HepG2 (cell line): ENCODE measurements around the gene RNFT2. TPM values are rescaled to one million over a fixed set of nuclear protein-coding genes. Genes with fewer than 3 reads are reported as not detected.

Source experiments
- ATAD3A ChIP-seq: sonication (generic); formaldehyde crosslinking; IDR thresholded peaks from 2 replicates; pipeline ENCODE4 v1.4.0; 2020; ENCODE audit warnings: missing genetic modification reagents
- CREB1 ChIP-seq, 2 experiments: fragments of 450-650 bp in 1 of 2; IDR thresholded peaks; 2 replicates each; pipeline ENCODE4 v1.6.1; 2016 to 2017; ENCODE audit warnings: control low read depth in 1 of 2, mild to moderate bottlenecking in 1 of 2, missing compliant biosample characterization in 1 of 2, missing genetic modification characterization in 1 of 2
- DR1 ChIP-seq: sonication (generic); formaldehyde crosslinking; IDR thresholded peaks from 2 replicates; pipeline ENCODE4 v1.8.0; 2021; ENCODE audit warnings: mild to moderate bottlenecking, missing genetic modification reagents, inconsistent platforms
- ELF4 ChIP-seq: sonication (generic); formaldehyde crosslinking; IDR thresholded peaks from 2 replicates; pipeline ENCODE4 v1.5.0; 2020; ENCODE audit warnings: missing genetic modification reagents, mild to moderate bottlenecking, moderate library complexity, borderline replicate concordance
- ETS1 ChIP-seq: sonication (generic); formaldehyde crosslinking; IDR thresholded peaks from 2 replicates; pipeline ENCODE4 v1.4.0; 2020; ENCODE audit warnings: missing genetic modification reagents
- HNF4G ChIP-seq, 2 experiments: sonication (generic) in 1 of 2; formaldehyde crosslinking in 1 of 2; IDR thresholded peaks; 2 replicates each; pipeline versions ENCODE4 v1.4.0 to v1.6.1; 2011 to 2020; ENCODE audit warnings: borderline replicate concordance in 2 of 2, low read depth in 2 of 2, mild to moderate bottlenecking in 2 of 2, low read length in 1 of 2, missing genetic modification reagents in 1 of 2, moderate library complexity in 1 of 2
- KDM3A ChIP-seq: IDR thresholded peaks from 2 replicates; pipeline ENCODE4 v1.6.1; 2018; ENCODE audit warnings: low read depth, missing compliant biosample characterization
- KDM5B ChIP-seq: sonication (generic); formaldehyde crosslinking; IDR thresholded peaks from 2 replicates; pipeline ENCODE4 v1.4.0; 2020; ENCODE audit warnings: missing genetic modification reagents, mild to moderate bottlenecking, borderline replicate concordance
- KDM6A ChIP-seq: IDR thresholded peaks from 2 replicates; pipeline ENCODE4 v1.6.1; 2016; ENCODE audit warnings: low read depth
- MED13 ChIP-seq: sonication (generic); formaldehyde crosslinking; IDR thresholded peaks from 2 replicates; pipeline ENCODE4 v1.5.0; 2020; ENCODE audit warnings: missing genetic modification reagents
- NFATC3 ChIP-seq: sonication (generic); formaldehyde crosslinking; IDR thresholded peaks from 2 replicates; pipeline ENCODE4 v1.5.1; 2020; ENCODE audit warnings: mild to moderate bottlenecking, missing genetic modification reagents
- NFKB2 ChIP-seq: sonication (generic); formaldehyde crosslinking; IDR thresholded peaks from 2 replicates; pipeline ENCODE4 v1.4.0; 2020; ENCODE audit warnings: missing genetic modification reagents, borderline replicate concordance
- NFRKB ChIP-seq: fragments of 450-650 bp; IDR thresholded peaks from 2 replicates; pipeline ENCODE4 v1.6.1; 2017
- RFXAP ChIP-seq: sonication (generic); formaldehyde crosslinking; IDR thresholded peaks from 2 replicates; pipeline ENCODE4 v1.4.0; 2020; ENCODE audit warnings: missing genetic modification reagents, borderline replicate concordance
- RNF2 ChIP-seq: fragments of 450-650 bp; conservative IDR thresholded peaks from 2 replicates; pipeline ENCODE4 v1.6.1; 2016; ENCODE audit warnings: low read depth
- U2AF1 ChIP-seq: fragments of 200-400 bp; formaldehyde crosslinking; optimal IDR thresholded peaks from 2 replicates; pipeline ENCODE3; 2017; ENCODE audit warnings: mild to moderate bottlenecking, low read depth, low read length
- ZFX ChIP-seq: sonication (generic); formaldehyde crosslinking; IDR thresholded peaks from 2 replicates; pipeline ENCODE4 v1.4.0; 2020; ENCODE audit warnings: mild to moderate bottlenecking, low read depth, missing genetic modification reagents, moderate library complexity
- ZNF446 ChIP-seq: sonication (generic); formaldehyde crosslinking; IDR thresholded peaks from 2 replicates; pipeline ENCODE4 v1.5.0; 2020; ENCODE audit warnings: mild to moderate bottlenecking, missing genetic modification reagents
- ZNF460 ChIP-seq: sonication (generic); formaldehyde crosslinking; IDR thresholded peaks from 2 replicates; pipeline ENCODE4 v1.5.1; 2020; ENCODE audit warnings: missing genetic modification reagents, mild to moderate bottlenecking, borderline replicate concordance
- ZNF572 ChIP-seq: sonication (generic); formaldehyde crosslinking; IDR thresholded peaks from 2 replicates; pipeline ENCODE4 v1.5.1; 2020; ENCODE audit warnings: mild to moderate bottlenecking, missing genetic modification reagents
- ZNF724P ChIP-seq: sonication (generic); formaldehyde crosslinking; IDR thresholded peaks from 2 replicates; pipeline ENCODE4 v1.8.0; 2022; ENCODE audit warnings: missing genetic modification reagents, borderline replicate concordance
- ZNF781 ChIP-seq: sonication (generic); formaldehyde crosslinking; IDR thresholded peaks from 2 replicates; pipeline ENCODE4 v1.5.1; 2020; ENCODE audit warnings: borderline replicate concordance, mild to moderate bottlenecking, missing genetic modification reagents; ENCODE audit errors: not compliant biosample characterization
- polyA plus RNA-seq, 8 experiments: library from polyadenylated mRNA; depleted of rRNA in 3 of 8; stranded (reverse) in 7 of 8; unstranded in 1 of 8; fragments of >200 nt; fragmentation: Illumina TruSeq in 4 of 8; extraction: Trizol in 4 of 8; gene quantifications; 2 replicates each; pipeline versions ENCODE4 v1.2.1 to v1.2.3, GENCODE V29; 2011 to 2016; ENCODE audit warnings: low read depth in 4 of 8, missing spikeins in 1 of 8, mixed read lengths in 1 of 8; ENCODE audit not compliant: insufficient read depth in 1 of 8
- total RNA-seq, 5 experiments: library from RNA; depleted of rRNA; stranded (reverse); fragments of >200 nt; fragmentation: Illumina TruSeq; extraction: Trizol; gene quantifications; 2 replicates each; pipeline ENCODE4 v1.2.3, GENCODE V29; 2016; ENCODE audit warnings: low read depth in 1 of 5
- TF ChIP-seq, protein P1 (sequence below): sonication (generic); formaldehyde crosslinking; IDR thresholded peaks from 2 replicates; pipeline ENCODE4 v1.8.0; 2022; ENCODE audit warnings: missing genetic modification reagents, mild to moderate bottlenecking, borderline replicate concordance

Gene RNFT2
- total and polyA plus RNA-seq, 2 of the 13 experiments (the other 11 are each of a cell fraction or from before 2014, with no cell fraction given) = 3.3 to 8.3 TPM

DNA sequence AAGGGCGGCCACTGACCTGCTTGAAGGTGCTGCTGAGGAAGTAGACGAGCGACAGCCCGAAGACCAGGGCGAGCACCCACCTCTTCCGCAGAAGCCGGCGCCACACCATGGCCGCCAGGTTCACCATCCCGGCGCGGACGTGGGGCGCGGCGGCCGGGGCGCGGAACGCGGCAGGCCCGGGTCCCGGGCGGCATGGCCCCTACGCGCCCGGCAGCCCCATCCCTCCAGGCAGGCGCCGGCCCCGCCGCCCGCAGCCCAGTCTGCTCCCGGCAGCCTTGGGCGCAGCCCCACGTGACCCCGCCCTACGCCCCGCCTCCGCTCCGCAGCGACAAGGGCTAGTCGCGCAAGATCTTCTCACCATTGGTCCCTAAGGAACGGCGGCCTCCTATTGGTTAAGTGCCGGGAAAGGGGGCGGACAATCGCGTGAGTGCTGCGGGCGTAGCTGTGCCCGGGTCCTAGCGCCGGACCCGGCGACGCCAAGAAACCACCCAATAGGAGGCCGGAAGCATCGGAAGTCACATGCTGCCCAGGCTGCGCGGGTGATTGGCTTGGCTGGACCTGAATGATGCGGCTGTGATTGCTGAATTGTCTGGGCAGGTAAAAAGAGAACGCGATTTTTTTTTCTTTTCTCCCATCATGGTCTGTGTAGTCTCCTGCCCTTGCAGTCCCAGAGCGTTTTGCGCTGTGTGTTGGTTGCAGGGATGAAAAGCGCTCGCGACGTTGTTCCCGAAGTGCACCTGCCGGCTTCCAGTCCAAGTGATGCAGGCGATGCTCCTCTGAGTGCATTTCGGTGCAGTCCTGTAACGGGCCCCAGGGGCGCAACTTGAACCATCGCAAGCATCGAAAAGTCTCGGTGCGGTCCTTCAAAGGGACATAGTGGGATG lies at the start of gene RNFT2, which contains the start of gene SPRING1 (continued):
- TF ChIP-seq DR1 (CRISPR knock-in tag) (no peak; the same call in 1 of the 2 replicates), ZNF724P (CRISPR knock-in tag) (peak; percentile 70; the same call in 1 of the 2 replicates), MED13 (no peak), RFXAP (peak; percentile 97; the same call in 1 of the 2 replicates), ETS1 (no peak), U2AF1 (no peak), NFRKB (no peak), ZFX (peak; percentile 62), ATAD3A (CRISPR knock-in tag) (no peak), ZNF781 (CRISPR knock-in tag) (no peak), NFKB2 (CRISPR knock-in tag) (peak; percentile 83; the same call in 1 of the 2 replicates), ZNF572 (CRISPR knock-in tag) (no peak), ZNF446 (CRISPR knock-in tag) (no peak), RNF2 (0 out of 2 replicates have a peak, but pooled peaks have one; percentile 27), KDM6A (CRISPR knock-in tag) (no peak), KDM3A (CRISPR knock-in tag) (no peak), ELF4 (CRISPR knock-in tag) (no peak), KDM5B (peak; percentile 22; the same call in 1 of the 2 replicates), HNF4G (IDR thresholded peaks at IDR 0.05; ENCODE audit: borderline replicate concordance, low read depth, low read length) (no peak; the same call in 1 of the 2 replicates), HNF4G (CRISPR knock-in tag; IDR thresholded peaks at IDR 0.05; ENCODE audit: borderline replicate concordance, low read depth) (no peak), CREB1 (IDR thresholded peaks at IDR 0.05) (peak; percentile 95), CREB1 (CRISPR knock-in tag; IDR thresholded peaks at IDR 0.05) (peak; percentile 94), ZNF460 (CRISPR knock-in tag) (no peak), NFATC3 (CRISPR knock-in tag) (0 out of 2 replicates have a peak, but pooled peaks have one; percentile 22)
- TF ChIP-seq, protein P1, sequence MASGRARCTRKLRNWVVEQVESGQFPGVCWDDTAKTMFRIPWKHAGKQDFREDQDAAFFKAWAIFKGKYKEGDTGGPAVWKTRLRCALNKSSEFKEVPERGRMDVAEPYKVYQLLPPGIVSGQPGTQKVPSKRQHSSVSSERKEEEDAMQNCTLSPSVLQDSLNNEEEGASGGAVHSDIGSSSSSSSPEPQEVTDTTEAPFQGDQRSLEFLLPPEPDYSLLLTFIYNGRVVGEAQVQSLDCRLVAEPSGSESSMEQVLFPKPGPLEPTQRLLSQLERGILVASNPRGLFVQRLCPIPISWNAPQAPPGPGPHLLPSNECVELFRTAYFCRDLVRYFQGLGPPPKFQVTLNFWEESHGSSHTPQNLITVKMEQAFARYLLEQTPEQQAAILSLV (CRISPR knock-in tag) = 0 out of 2 replicates have a peak, but pooled peaks have one; percentile 69
